GM18861 (cell line): ENCODE measurements around the gene MDFI.
"Not testable (repeated sequence)": the region's sequence is repeated elsewhere in the genome, so short reads cannot be mapped to it uniquely, and the experiment has no call there.

Experiments
- ATAC-seq: cut with Tn5 transposase; IDR thresholded peaks from one replicate; pipeline ENCODE4 v1.9.1; 2021; ENCODE audit not compliant: unreplicated experiment

MDFI gene

GRCh38 chr6:41602864-41603608, 35.2 kb upstream of the MDFI start:
- no peak for ATAC-seq

DNA sequence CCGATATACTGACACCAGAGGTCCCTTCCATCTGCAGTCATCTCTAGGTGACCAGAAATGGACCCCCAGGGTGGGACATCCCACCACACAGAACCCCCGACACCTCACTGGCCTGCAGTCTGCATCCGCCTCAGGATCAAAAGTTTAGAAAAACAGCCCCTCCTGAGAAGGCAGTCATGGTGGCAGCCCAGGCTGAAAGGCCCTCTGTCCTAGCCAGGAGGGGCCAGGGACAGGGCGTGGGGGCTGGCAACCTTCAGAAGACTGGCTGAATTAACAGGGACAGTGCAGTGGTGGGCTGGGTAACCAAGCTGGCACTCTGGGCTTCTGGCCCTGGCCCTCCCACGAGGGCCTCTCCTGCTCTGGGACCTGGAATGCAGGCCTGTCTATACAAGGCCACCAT, 34.3 kb upstream of the MDFI start:
- ATAC-seq, result no peak

DNA sequence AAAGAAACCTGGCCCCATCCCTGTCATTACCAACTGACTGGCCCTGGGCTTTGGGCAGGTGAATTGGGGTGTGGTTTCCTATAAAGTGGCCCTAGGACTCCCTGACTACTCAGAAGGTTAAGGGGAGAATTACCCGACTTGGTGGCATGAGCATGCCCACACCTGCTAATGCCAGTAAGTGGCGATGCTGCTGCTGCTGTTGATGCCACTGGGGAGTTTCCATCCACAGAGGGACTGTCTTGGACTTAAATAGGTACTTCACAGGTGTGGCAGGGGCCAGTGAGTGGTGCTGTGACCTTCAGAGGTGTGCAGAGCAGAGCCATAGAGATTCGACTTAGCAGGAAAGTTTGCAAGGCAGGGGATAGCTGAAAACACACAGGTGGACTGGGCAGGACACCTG, 32.6 kb upstream of the MDFI start:
- no peak for ATAC-seq

GRCh38 chr6:41607036-41607435, 31.2 kb upstream of the MDFI start:
- no peak for ATAC-seq

DNA sequence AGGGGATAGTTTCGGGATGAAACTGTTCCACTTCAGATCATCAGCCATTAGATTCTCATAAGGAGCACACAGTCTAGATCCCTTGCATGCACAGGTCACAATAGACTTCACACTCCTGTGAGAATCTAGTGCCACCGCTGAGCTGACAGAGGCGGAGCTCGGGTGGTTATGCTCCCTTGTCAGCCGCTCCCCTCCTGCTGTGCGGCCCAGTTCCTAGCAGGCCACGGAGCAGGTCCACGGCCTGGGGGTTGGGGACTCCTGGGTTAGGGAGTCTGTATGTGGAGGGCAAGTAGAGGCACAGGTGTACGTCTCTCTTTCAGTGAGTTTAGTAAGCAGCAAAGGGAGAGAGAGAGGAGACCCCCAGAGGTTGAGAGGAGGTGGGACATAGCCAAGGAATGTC, 30.5 kb upstream of the MDFI start:
- no peak for ATAC-seq

DNA sequence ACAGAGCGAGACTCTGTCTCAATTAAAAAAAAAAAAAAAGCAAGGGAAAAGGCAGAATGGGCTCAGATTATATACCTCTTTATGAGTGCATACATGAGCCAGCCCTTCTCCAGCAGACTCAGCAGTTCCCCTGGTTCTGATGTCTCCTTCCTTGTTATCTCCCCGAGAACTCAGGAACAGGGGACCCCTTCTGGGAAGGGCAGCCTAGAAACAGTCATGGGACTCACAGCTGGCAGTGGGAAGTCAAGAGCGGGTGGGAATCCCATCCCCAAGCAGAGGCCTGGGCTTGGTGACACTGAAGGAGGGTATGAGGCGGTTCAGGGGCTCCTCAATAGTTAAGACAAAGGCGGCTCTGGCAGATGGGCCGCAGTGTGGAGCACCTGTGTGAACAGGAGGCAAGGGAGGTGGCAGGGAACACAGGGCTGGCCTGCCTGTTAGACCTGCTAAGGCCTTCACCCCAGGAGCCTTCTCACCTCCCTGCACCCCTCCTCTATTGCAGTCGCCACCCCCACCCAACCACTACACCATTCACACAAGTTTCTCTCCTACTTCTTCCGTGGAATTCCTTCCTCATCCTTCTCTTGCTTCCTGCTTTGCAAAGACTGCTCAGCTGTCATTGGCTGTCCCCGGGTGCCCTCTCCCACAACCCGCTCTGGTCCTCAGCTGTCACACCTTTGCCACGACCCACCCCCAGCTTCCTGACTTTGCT, 29.7 kb upstream of the MDFI start:
- no peak for ATAC-seq

DNA sequence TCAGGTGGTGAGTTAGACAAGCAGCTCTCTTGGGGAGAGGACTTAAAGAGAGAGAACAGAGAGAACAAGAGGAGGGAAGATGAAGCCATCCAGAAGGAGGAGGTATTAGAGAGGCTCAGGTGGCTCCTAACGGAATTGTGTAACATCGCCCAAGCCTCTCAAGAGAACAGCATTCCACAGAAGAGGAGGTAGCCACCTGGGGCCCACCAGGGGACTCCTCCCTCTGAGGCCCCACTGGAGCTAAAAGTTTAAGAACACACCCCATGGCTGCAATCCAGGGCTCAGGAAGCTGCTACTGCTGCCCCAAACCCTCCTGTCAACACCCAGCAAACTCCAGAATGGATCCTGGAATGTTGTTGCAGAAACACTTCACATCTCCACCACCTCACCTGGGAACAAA, 23.6 kb upstream of the MDFI start:
- ATAC-seq, result no peak

- no peak for ATAC-seq
These were observed 23.0 kb upstream of the MDFI start for GRCh38 chr6:41615311-41615710.

GRCh38 chr6:41618598-41618997, 19.7 kb upstream of the MDFI start:
- no peak for ATAC-seq

DNA sequence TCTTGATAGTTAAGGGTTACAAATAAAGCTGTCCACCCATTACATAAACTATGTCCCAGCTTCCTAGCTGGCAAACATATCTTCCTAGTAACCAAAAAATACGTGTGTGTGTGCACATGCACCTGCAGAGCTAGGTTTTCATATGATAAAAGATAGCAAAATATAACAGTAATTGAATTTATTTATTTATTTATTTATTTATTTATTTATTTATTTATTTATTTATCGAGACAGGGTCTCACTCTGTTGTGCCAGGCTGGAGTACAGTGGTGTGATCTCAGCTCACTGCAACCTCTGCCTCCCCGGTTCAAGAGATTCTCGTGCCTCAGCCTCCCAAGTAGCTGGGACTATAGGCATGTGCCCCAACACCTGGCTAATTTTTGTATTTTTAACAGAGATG, 19.1 kb upstream of the MDFI start:
- not testable (repeated sequence) for ATAC-seq

DNA sequence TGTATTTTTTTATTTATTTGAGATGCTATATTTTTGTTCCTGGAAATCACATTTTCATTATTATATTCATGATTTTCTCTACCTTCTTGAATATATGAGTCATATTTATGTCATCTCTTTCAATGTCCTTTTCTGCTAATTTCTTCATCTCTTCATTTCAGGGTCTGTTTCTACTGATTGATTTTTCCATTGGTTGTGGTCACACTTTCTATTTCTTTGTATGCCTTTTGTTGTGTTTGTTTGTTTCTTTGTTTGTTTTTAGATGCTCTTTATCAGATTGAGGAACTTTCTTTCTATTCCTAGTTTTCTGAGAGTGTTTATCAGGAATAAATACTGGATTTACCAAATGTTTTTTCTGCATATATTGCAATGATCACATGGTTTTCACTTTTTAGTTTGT, 16.9 kb upstream of the MDFI start:
- no peak for ATAC-seq

DNA sequence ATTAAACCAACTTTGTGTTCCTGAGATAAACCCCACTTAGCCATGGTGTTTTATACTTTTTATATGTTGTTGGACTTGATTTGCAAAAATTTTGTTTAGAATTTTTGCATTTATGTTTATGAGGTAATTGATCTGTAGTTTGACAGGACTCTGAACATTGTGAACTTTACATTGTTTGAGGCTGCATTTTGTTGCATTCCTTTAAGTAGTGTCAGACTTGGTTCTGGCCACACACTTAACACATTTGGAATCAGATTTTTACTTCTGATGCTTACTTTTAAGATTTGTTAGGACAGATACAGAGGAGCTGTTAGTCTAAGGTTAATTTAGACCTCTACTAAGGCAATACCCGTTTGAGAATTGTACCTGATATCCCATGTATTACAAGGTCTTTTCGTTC, 16.5 kb upstream of the MDFI start:
- no peak for ATAC-seq

DNA sequence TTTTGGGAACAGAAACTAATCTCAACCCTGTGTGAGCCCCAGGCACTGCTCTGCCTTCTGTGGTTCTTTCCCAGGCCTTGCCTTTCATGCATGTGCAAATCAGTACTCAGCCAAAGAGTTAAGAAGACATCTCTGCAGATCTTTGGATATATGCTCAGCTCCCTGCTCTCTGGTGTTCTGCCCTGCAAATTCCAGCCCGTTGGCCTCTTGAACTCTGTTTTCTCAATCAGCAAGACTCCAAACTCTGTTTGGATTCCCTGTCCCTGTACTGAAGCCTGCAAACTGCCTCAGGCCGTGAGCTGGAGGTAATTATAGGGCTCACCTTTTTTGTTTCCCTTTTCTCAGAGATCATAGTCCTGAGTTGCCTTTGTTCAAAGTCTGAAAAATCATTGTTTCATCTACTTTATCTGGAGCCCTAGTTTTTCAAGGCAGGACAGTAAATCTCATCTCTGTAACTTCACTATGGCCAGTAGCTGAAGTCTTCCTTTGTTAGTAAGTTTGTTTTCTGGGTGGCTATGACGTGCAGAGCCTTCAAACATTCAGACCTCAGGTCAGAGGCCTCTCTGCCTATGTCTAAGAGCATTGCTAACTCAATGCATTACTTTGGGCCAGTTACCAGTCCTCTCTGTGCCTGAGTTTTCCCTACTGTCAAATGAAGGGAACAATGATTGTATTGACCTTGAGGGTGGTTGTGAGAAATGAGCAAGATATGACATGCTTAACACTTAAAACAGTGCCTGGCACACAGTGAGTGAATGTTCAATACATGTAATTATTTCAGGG, 15.9 kb upstream of the MDFI start:
- ATAC-seq, result no peak

DNA sequence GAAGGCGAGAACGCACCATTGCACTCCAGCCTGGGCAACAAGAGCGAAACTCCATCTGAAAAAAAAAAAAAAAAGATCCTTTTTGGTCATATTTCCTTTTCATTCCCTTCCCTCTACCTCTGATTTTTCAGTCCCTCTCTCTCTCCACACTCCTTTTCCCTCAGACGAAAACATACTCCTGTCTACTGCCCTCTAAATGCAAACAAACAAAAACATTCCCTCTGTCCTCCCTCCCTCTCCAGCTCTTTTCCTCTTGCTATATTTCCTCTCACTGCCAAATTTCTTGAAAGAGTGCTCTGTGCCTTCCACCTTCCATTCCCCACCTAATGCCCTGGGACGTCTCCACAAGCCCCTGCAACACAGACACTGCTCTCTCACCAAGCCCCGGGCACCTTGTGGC, 14.9 kb upstream of the MDFI start:
- ATAC-seq, result no peak

DNA sequence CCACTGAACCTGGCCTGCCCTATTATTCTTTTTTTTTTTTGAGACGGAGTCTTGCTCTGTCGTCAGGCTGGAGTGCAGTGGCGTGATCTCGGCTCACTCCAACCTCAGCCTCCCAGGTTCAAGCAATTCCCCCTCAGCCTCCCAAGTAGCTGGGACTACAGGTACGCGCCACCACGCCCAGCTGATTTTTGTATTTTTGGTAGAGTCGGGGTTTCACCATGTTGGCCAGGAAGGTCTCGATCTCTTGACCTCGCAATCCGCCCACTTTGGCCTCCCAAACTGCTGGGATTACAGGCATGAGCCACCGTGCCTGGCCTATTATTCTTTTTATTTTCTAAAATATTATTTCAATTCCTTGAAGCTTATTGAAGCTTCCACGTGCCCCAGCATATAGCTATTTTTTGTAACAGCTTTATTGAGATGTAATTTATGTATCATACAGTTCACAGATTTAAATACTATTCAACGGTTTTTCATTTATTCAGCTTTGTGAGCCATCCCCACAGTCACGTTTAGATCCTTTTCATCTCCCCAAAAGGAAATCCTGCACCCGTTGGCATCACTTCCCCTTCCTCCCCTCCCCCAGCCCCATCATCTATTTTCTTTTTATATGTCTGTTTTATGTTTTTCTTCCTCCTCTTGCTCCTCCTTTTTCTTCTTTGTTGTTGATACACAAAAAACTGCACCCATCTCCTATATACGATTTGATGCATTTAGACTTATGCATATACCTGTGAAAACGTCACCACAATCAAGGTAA, 13.5 kb upstream of the MDFI start:
- no peak for ATAC-seq

- ATAC-seq, result no peak
These were observed 12.8 kb upstream of the MDFI start for GRCh38 chr6:41625442-41625841.

DNA sequence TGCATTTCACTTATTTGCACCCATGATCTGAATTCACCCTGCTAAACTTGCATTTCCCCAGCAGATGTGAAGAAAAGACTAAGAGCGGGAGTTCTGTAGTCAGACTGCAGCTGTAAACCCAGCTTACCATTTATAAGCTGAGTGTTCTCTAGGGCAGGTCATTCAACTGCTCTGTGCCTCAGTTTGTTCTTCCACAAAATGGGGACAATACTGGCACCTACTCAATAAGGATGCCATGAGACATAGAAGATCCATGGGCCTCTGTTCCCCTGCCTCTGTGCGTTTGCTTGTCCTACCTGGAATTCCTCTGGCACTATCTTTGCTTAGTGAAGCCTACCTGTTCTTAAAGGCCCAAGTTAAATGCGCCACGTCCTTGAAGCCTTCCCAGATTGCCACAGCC, 12.2 kb upstream of the MDFI start:
- ATAC-seq, result no peak

DNA sequence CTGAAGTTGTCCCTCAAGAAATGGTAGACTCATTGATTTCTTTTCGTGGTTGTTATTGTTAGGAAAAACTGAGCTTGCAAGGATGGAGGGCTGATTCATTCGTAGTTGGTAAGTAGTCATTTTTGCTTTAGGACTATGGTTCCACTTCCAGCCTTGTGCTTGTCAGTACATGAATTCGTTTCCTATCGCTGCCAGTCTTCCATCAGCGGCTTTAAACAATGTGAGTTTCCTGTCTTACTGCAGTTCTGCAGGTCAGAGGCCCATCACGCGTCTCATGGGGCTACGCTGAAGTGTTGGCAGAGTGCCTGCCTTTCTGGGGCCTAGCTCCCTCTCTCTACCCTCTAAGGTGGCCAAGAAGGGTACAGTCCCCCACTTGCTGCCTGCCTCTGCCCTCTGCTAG, 11.4 kb upstream of the MDFI start:
- ATAC-seq, result no peak

DNA sequence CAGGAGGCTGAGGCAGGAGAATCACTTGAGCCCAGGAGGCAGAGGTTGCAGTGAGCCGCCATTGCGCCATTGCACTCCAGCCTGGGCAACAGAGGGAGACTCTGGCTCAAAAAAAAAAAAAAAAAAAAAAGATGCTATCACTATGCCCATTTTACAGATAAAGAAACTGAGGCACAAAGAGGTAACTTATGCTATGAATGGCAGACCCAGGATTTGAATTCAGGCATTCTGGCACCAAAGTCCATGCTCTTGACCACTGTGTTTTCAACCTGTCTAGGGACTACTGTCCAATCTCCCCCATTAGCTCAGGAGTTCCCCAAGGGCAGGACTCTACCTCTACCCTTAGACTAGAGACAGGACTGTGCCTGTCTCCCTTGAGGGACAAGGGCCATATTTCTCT, 9.1 kb upstream of the MDFI start:
- ATAC-seq, result no peak

- no peak for ATAC-seq
These were observed 8.2 kb upstream of the MDFI start for GRCh38 chr6:41630069-41630468.

DNA sequence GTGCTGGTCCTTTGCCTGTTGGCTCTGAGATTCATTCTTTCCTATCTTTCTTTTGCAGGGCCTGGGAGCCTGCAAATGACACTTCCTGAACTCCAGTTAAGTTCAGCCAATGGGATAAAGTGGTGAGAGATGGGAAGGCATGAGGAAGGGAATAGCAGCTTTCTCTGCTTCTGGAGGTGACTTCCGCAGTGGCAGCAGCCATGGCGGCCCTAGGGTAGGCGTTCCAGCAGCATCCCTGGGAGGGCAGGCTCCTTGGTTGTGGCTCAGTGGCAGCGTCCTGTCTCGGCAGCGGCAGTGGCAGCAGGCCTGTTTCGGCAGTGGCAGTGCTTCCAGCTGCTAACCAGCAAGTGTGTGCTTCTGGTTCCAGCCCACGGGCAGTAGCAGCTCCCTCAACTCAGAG, 7.3 kb upstream of the MDFI start:
- ATAC-seq, result no peak
